Pons (tissue), 1 donor: Measurements from ENCODE around the gene ZNF438.
"Not testable (repeated sequence)": the region's sequence is repeated elsewhere in the genome, so short reads cannot be mapped to it uniquely, and the experiment has no call there.

Source experiments
- DNase-seq: peaks from one replicate; pipeline ENCODE4 v3.0.0-alpha.2; 2016; ENCODE audit warnings: low spot score

The ZNF438 gene

GRCh38 chr10:30984563-30985328 lies 46.9 kb downstream of the ZNF438 start:
- DNase-seq: no peak

DNA sequence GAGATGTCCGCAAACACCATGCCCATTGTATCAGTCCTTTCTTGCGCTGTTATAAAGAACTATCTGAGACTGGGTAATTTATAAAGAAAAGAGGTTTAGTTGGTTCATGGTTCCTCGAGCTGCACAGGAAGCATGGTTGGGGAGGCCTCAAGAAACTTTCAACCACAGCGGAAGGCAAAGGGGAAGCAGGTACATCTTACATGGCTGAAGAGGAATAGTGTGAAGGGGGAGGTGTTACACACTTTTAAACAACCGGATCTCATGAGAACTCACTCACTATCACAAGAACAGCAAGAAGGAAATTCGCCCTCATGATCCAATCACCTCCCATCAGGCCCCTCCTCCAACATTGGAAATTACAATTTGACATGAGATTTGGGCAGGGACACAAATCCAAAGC lies 48.5 kb downstream of the ZNF438 start:
- DNase-seq: not testable (repeated sequence)

DNA sequence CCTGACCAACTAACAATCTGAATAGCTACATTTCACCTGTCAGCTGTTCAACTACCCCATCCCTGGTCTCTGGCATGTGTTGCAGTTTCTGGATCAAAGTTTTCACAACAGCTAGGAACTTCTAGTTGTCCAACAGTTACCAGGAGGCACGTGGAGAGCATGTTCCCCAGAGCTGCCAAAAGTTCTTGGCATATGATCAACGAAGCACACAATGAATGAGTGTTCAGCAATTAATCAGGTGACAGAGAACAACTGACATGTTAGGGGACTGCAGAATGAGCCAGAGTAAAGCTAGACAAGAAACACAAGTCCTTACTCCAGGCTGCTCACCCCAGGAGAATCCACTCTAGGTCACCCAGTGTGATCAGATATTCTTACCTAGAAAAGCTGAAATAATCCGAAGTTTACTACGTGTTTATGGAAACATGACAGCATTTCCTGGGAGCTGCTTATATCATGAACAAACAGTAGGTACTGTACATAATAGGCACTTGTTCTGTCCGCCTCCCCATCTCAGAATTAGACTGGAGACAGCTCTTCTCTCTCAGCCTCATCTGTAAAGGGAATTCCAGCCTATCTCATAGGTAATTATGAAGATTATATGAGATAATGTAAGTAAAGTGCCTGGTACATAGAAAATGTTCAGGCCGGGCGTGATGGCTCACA lies 50.6 kb downstream of the ZNF438 start:
- peak; percentile 74 for DNase-seq

GRCh38 chr10:30979956-30980355 lies 51.7 kb downstream of the ZNF438 start:
- DNase-seq: no peak

GRCh38 chr10:30978843-30979242 lies 52.8 kb downstream of the ZNF438 start:
- no peak for DNase-seq

DNA sequence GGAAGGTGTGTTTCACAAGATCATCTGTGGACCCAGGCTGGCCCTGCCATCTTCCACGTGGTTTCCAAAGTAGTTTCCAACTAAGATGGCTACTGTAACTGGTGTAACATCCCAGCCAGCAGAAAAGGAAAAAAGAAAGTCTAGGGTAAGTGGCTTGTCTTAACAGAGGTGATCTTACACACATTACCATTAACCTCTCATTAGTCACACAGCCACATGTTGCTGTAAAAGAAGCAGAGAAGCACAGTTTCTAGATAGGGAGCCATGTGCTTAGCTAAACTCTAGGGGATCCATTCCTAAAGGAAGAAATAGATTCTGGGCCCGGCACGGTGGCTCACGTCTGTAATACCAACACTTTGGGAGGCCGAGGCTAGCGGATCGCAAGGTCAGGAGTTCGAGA lies 54.3 kb downstream of the ZNF438 start:
- DNase-seq: no peak

GRCh38 chr10:30974773-30975415 lies 56.8 kb downstream of the ZNF438 start:
- DNase-seq: no peak

- no peak for DNase-seq
Measured at GRCh38 chr10:30974355-30974754, 57.3 kb downstream of the ZNF438 start.

GRCh38 chr10:30973737-30974136 lies 57.9 kb downstream of the ZNF438 start:
- DNase-seq: no peak

- DNase-seq: no peak
Measured at GRCh38 chr10:30970760-30971460, 60.8 kb downstream of the ZNF438 start.

GRCh38 chr10:30968711-30969110 lies 63.0 kb downstream of the ZNF438 start:
- DNase-seq: no peak

- no peak for DNase-seq
Measured at GRCh38 chr10:30967650-30968410, 63.8 kb downstream of the ZNF438 start.

DNA sequence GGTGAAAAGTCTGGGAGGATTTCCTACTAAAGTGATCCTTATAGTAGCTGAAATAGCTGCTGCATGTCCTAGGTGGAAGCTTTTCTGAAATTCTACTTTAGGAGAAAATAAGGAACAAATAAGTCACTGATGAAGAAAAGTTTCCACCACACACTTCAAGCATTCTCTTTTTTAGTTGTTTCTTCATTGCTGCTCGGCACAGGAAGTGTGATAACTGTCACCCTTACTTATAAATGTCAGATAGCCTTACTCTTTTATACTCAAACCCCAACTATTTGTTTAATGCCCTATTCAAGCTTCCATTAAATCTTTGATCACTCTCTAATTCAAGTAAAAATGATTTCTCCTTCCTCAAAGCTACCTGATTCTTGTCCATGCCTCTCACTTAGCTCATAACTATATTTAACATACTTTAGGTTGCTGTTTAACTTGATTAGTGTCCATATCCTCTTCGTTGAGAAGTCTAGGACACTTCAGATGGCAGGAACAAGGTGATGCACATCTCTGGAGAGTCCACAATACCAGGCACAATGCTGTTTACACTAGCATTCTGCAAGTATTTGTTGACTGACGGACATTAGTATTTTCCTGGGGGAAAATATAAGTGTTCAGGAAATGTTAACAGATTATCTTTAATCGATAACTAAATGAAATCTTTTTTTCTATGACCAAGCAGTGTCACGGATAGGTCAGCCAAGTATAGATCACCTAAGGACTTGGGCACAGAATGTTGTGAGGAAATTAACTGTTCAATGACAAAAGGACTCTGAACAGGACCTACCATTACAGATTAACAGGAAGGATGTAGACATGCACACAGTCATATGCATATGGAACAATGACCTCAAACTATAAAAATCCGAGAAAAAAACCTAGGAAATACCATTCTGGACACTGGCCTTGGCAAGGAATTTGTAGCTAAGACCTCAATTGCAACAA lies 67.4 kb downstream of the ZNF438 start:
- no peak for DNase-seq

GRCh38 chr10:30962522-30962921 lies 69.1 kb downstream of the ZNF438 start:
- no peak for DNase-seq

DNA sequence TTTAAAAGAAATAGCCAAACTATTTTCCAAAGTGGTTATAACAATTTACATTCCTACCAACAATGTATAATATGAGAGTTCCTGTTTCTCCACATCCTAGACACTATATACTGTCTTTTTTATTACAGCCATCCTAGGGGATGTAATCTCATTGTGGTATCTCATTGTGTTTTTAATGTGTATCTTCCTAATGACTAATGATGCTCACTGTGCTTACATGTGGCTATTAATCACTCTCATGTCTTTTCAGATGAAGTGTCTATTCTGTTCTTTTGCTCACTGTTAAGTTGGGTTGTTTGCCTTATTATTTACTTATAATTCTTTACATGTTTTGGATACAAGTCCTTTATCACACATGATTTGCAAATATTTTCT lies 71.8 kb downstream of the ZNF438 start:
- no peak for DNase-seq

GRCh38 chr10:30949218-30949617 lies 82.4 kb downstream of the ZNF438 start:
- DNase-seq: not testable (repeated sequence)

- DNase-seq: no peak
Measured at GRCh38 chr10:30944005-30944404, 87.7 kb downstream of the ZNF438 start.

GRCh38 chr10:30943451-30943850 lies 88.2 kb downstream of the ZNF438 start:
- DNase-seq: no peak

GRCh38 chr10:30940256-30940655 lies 91.4 kb downstream of the ZNF438 start:
- no peak for DNase-seq

DNA sequence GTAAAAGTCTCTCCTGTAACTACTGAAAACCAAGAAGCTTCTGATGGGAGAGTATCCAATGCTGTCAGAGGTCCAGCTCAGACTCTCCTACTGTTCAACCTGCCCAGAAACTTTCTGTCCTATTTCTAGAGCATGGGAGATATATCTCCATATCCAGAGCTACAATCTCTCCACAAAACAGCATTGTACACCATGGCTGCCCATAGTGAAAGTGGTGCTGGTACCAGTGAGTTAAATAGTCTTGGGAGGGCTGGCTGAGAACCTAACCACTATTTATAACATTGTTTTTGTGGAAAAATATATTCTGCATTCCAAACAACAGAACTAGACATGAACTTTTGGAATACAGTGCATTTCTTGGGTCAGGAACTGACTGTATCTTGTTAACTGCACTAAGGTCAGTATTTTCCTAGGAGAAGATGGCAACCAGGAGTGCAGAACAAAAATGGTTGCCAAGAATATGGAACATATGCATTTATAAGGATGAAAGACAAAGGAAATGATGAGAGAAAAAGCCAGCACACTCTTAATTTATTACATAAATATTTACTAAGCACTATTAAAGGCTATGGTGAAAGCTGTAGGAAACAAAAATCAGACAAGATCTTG lies 91.9 kb downstream of the ZNF438 start:
- no peak for DNase-seq
